PC-9 (cell line): Measurements from ENCODE around the gene SLC38A3.

ENCODE experiments used
- CTCF ChIP-seq: fragments of 200-600 bp; sonication (generic); conservative IDR thresholded peaks from 2 replicates; pipeline ENCODE4 v1.6.1; 2017; ENCODE audit warnings: mixed run types, antibody characterized with exemption, mild to moderate bottlenecking, moderate library complexity
- EZH2 ChIP-seq: fragments of 200-600 bp; sonication (generic); IDR thresholded peaks from 2 replicates; pipeline ENCODE4 v1.8.0; 2017; ENCODE audit warnings: antibody characterized with exemption, low read depth

- no peak for TF ChIP-seq CTCF
- no peak for TF ChIP-seq EZH2
These were observed 2.5 kb upstream of the SLC38A3 start for GRCh38 chr3:50202353-50203112.
